SK-N-SH (cell line): Measurements from ENCODE around the gene CLDN6. TPM values are rescaled to one million over a fixed set of nuclear protein-coding genes. Genes with fewer than 3 reads are reported as not detected.
"Not testable (repeated sequence)": the region's sequence is repeated elsewhere in the genome, so short reads cannot be mapped to it uniquely, and the experiment has no call there.

Source experiments
- CTCF ChIA-PET: fragments of 300-600, 350-600 bp; formaldehyde crosslinking; extraction: SDS; loops from one replicate; lab custom pipeline; 2021; lab: Yijun Ruan, JAX
- POLR2A ChIA-PET: fragments of 350-600 bp; sonication (Branson Sonifier 250); formaldehyde crosslinking; extraction: SDS; loops from one replicate; lab custom pipeline; 2020; ENCODE audit warnings: antibody characterized with exemption, inconsistent platforms; lab: Yijun Ruan, JAX
- DNase-seq: peaks from one replicate; pipeline ENCODE4 v3.0.0; 2012
- H2AFZ ChIP-seq: fragments of 200-600 bp; sonication (generic); 2 replicates; pipeline ENCODE4 v1.8.1; 2016; ENCODE audit warnings: antibody characterized with exemption, mild to moderate bottlenecking, low read depth
- H3F3A ChIP-seq: fragments of 200-600 bp; sonication (generic); replicated peaks from 2 replicates; pipeline ENCODE3; 2016; ENCODE audit warnings: antibody characterized with exemption, mild to moderate bottlenecking; ENCODE audit not compliant: insufficient read depth
- H3K27ac ChIP-seq, 2 experiments: fragments of 200-500 bp in 1 of 2; fragments of 200-600 bp in 1 of 2; sonication (Bioruptor generic) in 1 of 2; sonication (generic), shearing (Covaris generic) in 1 of 2; 2 replicates each; pipeline versions ENCODE4 v1.5.1 to v1.6.1; 2014 to 2016; ENCODE audit warnings: low read depth in 2 of 2, inconsistent platforms in 1 of 2, low read length in 1 of 2, mild to moderate bottlenecking in 1 of 2, mixed read lengths in 1 of 2
- H3K27me3 ChIP-seq: fragments of 200-600 bp; sonication (generic), shearing (Covaris generic); 2 replicates; pipeline ENCODE4 v1.6.1; 2016; ENCODE audit warnings: mixed run types; ENCODE audit not compliant: insufficient read depth
- H3K36me3 ChIP-seq, 2 experiments: fragments of 200-500 bp in 1 of 2; fragments of 200-600 bp in 1 of 2; sonication (Bioruptor generic) in 1 of 2; sonication (generic) in 1 of 2; replicated peaks in 1 of 2; 2 replicates each; pipeline versions ENCODE3 to v1.5.1; 2014 to 2016; ENCODE audit warnings: low read length in 1 of 2, mild to moderate bottlenecking in 1 of 2; ENCODE audit not compliant: insufficient read depth in 2 of 2, control insufficient read depth in 1 of 2
- H3K4me1 ChIP-seq, 2 experiments: fragments of 200-500 bp in 1 of 2; fragments of 200-600 bp in 1 of 2; sonication (Bioruptor generic) in 1 of 2; sonication (generic), shearing (Covaris generic) in 1 of 2; 2 replicates each; pipeline versions ENCODE4 v1.5.1 to v1.6.1; 2014 to 2016; ENCODE audit warnings: low read depth in 1 of 2, low read length in 1 of 2, mixed run types in 1 of 2; ENCODE audit not compliant: insufficient read depth in 2 of 2, control insufficient read depth in 1 of 2
- H3K4me2 ChIP-seq: fragments of 200-600 bp; sonication (generic), shearing (Covaris generic); 2 replicates; pipeline ENCODE4 v1.6.1; 2017; ENCODE audit warnings: mixed run types
- H3K4me3 ChIP-seq, 2 experiments: fragments of 200-500 bp in 1 of 2; fragments of 200-600 bp in 1 of 2; sonication (Bioruptor generic) in 1 of 2; sonication (generic), shearing (Covaris generic) in 1 of 2; 2 replicates each; pipeline versions ENCODE4 v1.5.1 to v1.8.1; 2014 to 2016; ENCODE audit warnings: low read depth in 2 of 2, inconsistent platforms in 1 of 2, low read length in 1 of 2, mild to moderate bottlenecking in 1 of 2, mixed read lengths in 1 of 2, moderate library complexity in 1 of 2
- H3K79me2 ChIP-seq: fragments of 200-600 bp; sonication (generic); 2 replicates; pipeline ENCODE4 v1.8.1; 2017; ENCODE audit warnings: mild to moderate bottlenecking; ENCODE audit not compliant: insufficient read depth
- H3K9ac ChIP-seq: fragments of 200-600 bp; sonication (generic); 2 replicates; pipeline ENCODE4 v1.6.1; 2017; ENCODE audit warnings: mixed run types
- H3K9me2 ChIP-seq: fragments of 200-600 bp; sonication (generic); 2 replicates; pipeline ENCODE4 v1.6.1; 2017; ENCODE audit warnings: mixed run types
- H3K9me3 ChIP-seq: fragments of 200-600 bp; sonication (generic); 2 replicates; pipeline ENCODE4 v1.6.1; 2017; ENCODE audit warnings: mixed run types, mild to moderate bottlenecking, moderate library complexity
- H4K20me1 ChIP-seq: fragments of 200-600 bp; sonication (generic); 2 replicates; pipeline ENCODE4 v1.6.1; 2017; ENCODE audit warnings: mild to moderate bottlenecking, mixed run types; ENCODE audit not compliant: insufficient read depth
- CHD2 ChIP-seq: fragments of 150-350 bp; IDR thresholded peaks from 2 replicates; pipeline ENCODE4 v1.6.1; 2018; ENCODE audit warnings: low read length; ENCODE audit not compliant: partially characterized antibody
- FOSL2 ChIP-seq: IDR thresholded peaks from 2 replicates; pipeline ENCODE4 v1.4.0; 2012; ENCODE audit warnings: low read depth, mild to moderate bottlenecking, moderate library complexity, borderline replicate concordance
- FOXJ3 ChIP-seq: sonication (generic); formaldehyde crosslinking; IDR thresholded peaks from 2 replicates; pipeline ENCODE4 v1.5.1; 2020; ENCODE audit warnings: mild to moderate bottlenecking, missing genetic modification reagents
- FOXM1 ChIP-seq: IDR thresholded peaks from 2 replicates; pipeline ENCODE4 v1.4.0; 2012; ENCODE audit warnings: low read depth, mild to moderate bottlenecking
- GATA2 ChIP-seq: sonication (generic); formaldehyde crosslinking; IDR thresholded peaks from 2 replicates; pipeline ENCODE4 v1.5.0; 2020; ENCODE audit warnings: mild to moderate bottlenecking, missing genetic modification reagents
- JUND ChIP-seq: IDR thresholded peaks from 2 replicates; pipeline ENCODE4 v1.4.0; 2012
- MAX ChIP-seq: IDR thresholded peaks from 2 replicates; pipeline ENCODE4 v1.4.0; 2012; ENCODE audit warnings: low read depth
- MEF2A ChIP-seq: IDR thresholded peaks from 2 replicates; pipeline ENCODE4 v1.4.0; 2012; ENCODE audit warnings: low read depth, borderline replicate concordance
- NFIC ChIP-seq: IDR thresholded peaks from 2 replicates; pipeline ENCODE4 v1.4.0; 2012; ENCODE audit warnings: borderline replicate concordance
- PBX3 ChIP-seq: IDR thresholded peaks from 2 replicates; pipeline ENCODE4; 2012
- POLR2AphosphoS5 ChIP-seq: IDR thresholded peaks from 2 replicates; pipeline ENCODE4 v1.6.1; 2012; ENCODE audit warnings: low read depth, low read length
- RCOR1 ChIP-seq: fragments of 150-350 bp; IDR thresholded peaks from 2 replicates; pipeline ENCODE4 v1.6.1; 2017; ENCODE audit warnings: antibody characterized with exemption, low read length
- SIN3A ChIP-seq: IDR thresholded peaks from 2 replicates; pipeline ENCODE4 v1.6.1; 2012; ENCODE audit warnings: low read depth, mild to moderate bottlenecking, low read length, moderate library complexity, borderline replicate concordance
- SMC3 ChIP-seq: IDR thresholded peaks from 2 replicates; pipeline ENCODE4 v1.6.1; 2012; ENCODE audit warnings: low read depth, low read length, improper control_type of control experiment
- TAF1 ChIP-seq: IDR thresholded peaks from 2 replicates; pipeline ENCODE4 v1.6.1; 2012; ENCODE audit warnings: low read depth, mild to moderate bottlenecking, low read length, moderate library complexity, borderline replicate concordance
- TEAD4 ChIP-seq: IDR thresholded peaks from 2 replicates; pipeline ENCODE4 v1.4.0; 2012; ENCODE audit warnings: mild to moderate bottlenecking, borderline replicate concordance; ENCODE audit not compliant: insufficient read depth
- YY1 ChIP-seq: IDR thresholded peaks from 2 replicates; pipeline ENCODE4 v1.4.0; 2012; ENCODE audit warnings: low read depth, mild to moderate bottlenecking
- WGBS: methylation state at CpG from one replicate; pipeline ENCODE4 v1.1.6; 2017; ENCODE audit warnings: low lambda C conversion rate; 5-methylcytosine and 5-hydroxymethylcytosine counted together
- polyA plus RNA-seq, 3 experiments: library from polyadenylated mRNA; depleted of rRNA; stranded (reverse); fragments of >200 nt; gene quantifications; 2 replicates each; pipeline ENCODE4 v1.2.3, GENCODE V29; 2012
- TF ChIP-seq, protein P1 (sequence below): fragments of 200-600 bp; sonication (generic); IDR thresholded peaks from 2 replicates; pipeline ENCODE4 v1.6.1; 2017; ENCODE audit warnings: antibody characterized with exemption, mild to moderate bottlenecking, moderate library complexity
- TF ChIP-seq, protein P2 (sequence below): IDR thresholded peaks from 2 replicates; pipeline ENCODE4 v1.6.1; 2012; ENCODE audit warnings: mild to moderate bottlenecking, low read depth, low read length, moderate library complexity

The CLDN6 gene
- polyA plus RNA-seq, 1 of the 3 experiments (the other 2 are of a cell fraction), result 0.20 TPM

- CTCF ChIA-PET, result interaction anchor here (0.6 to 1.3 kb wide), 6 partner anchors 21 to 106 kb away, joined by 3 to 4 read pairs (median 3); no protein-coding TSS in a partner anchor
- Histone ChIP-seq H3K27me3 (no peaks in the 10 kb centered on the region), H4K20me1 (no peaks in the 10 kb centered on the region), H3F3A (no peaks in the 10 kb centered on the region), H3K9me3 (no peaks in the 10 kb centered on the region), H3K79me2 (no peaks in the 10 kb centered on the region), H3K4me3 (no peak overlapping the region), H3K9me2 (no peaks in the 10 kb centered on the region), H3K9ac (no peak overlapping the region), H3K36me3 (no peaks in the 10 kb centered on the region), H2AFZ (no peak overlapping the region), H3K27ac (no peak overlapping the region), H3K4me1 (peaks cover 0 to 12% of the 10 kb centered on the region in 2 experiments; a peak in 1 of 4 replicates), H3K4me2 (no peak overlapping the region)
- no peak for TF ChIP-seq PBX3
- no peak for TF ChIP-seq YY1
- no peak for TF ChIP-seq SMC3
- no peak for TF ChIP-seq MAX
- no peak for TF ChIP-seq CHD2
- no peak for TF ChIP-seq FOXM1
- TF ChIP-seq, protein P1, sequence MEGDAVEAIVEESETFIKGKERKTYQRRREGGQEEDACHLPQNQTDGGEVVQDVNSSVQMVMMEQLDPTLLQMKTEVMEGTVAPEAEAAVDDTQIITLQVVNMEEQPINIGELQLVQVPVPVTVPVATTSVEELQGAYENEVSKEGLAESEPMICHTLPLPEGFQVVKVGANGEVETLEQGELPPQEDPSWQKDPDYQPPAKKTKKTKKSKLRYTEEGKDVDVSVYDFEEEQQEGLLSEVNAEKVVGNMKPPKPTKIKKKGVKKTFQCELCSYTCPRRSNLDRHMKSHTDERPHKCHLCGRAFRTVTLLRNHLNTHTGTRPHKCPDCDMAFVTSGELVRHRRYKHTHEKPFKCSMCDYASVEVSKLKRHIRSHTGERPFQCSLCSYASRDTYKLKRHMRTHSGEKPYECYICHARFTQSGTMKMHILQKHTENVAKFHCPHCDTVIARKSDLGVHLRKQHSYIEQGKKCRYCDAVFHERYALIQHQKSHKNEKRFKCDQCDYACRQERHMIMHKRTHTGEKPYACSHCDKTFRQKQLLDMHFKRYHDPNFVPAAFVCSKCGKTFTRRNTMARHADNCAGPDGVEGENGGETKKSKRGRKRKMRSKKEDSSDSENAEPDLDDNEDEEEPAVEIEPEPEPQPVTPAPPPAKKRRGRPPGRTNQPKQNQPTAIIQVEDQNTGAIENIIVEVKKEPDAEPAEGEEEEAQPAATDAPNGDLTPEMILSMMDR, result no peak
- TF ChIP-seq TAF1, result no peak
- TF ChIP-seq FOXJ3 (CRISPR knock-in tag), result no peak
- no peak for TF ChIP-seq SIN3A
- no peak for TF ChIP-seq GATA2
- no peak for TF ChIP-seq MEF2A
- TF ChIP-seq RCOR1, result no peak
- TF ChIP-seq, protein P2, sequence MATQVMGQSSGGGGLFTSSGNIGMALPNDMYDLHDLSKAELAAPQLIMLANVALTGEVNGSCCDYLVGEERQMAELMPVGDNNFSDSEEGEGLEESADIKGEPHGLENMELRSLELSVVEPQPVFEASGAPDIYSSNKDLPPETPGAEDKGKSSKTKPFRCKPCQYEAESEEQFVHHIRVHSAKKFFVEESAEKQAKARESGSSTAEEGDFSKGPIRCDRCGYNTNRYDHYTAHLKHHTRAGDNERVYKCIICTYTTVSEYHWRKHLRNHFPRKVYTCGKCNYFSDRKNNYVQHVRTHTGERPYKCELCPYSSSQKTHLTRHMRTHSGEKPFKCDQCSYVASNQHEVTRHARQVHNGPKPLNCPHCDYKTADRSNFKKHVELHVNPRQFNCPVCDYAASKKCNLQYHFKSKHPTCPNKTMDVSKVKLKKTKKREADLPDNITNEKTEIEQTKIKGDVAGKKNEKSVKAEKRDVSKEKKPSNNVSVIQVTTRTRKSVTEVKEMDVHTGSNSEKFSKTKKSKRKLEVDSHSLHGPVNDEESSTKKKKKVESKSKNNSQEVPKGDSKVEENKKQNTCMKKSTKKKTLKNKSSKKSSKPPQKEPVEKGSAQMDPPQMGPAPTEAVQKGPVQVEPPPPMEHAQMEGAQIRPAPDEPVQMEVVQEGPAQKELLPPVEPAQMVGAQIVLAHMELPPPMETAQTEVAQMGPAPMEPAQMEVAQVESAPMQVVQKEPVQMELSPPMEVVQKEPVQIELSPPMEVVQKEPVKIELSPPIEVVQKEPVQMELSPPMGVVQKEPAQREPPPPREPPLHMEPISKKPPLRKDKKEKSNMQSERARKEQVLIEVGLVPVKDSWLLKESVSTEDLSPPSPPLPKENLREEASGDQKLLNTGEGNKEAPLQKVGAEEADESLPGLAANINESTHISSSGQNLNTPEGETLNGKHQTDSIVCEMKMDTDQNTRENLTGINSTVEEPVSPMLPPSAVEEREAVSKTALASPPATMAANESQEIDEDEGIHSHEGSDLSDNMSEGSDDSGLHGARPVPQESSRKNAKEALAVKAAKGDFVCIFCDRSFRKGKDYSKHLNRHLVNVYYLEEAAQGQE, result no peak
- TF ChIP-seq FOSL2, result no peak
- TF ChIP-seq TEAD4, result no peak
- no peak for TF ChIP-seq NFIC
- no peak for TF ChIP-seq POLR2AphosphoS5
- TF ChIP-seq JUND, result no peak
- WGBS, result 92% methylated on average over 17 of the region's 19 CpGs
- no peak for DNase-seq
- POLR2A ChIA-PET, result no interaction called here
Measured at GRCh38 chr16:3056336-3057180, 38.6 kb upstream of the CLDN6 start.

DNA sequence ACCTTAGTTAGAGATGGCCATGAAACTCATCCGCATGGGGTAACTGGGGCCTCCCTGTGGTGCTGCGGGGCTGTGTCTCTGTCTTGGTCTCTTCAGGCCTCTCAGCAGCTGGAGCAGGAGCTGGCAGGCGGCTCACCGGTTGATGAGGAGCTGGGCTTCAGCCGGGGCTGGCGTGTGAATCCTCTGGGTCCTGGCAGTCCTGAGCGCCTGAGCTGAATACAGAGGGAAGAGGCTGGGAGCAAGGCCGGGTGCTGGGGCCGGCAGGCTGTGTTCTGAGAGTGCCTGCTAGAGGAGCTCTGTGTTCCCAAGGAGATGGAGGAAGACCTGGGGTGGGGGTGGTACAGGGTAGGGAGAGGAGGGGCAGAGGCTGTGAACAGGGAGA, 37.7 kb upstream of the CLDN6 start:
- peaks cover 0 to 12% of the 10 kb centered on the region in 2 experiments; a peak in 1 of 4 replicates for H3K4me1 ChIP-seq
- POLR2A ChIA-PET, H4K20me1 ChIP-seq, H3K9me3 ChIP-seq, H3K79me2 ChIP-seq, H3K9ac ChIP-seq, H2AFZ ChIP-seq, H3K36me3 ChIP-seq, H3F3A ChIP-seq, H3K9me2 ChIP-seq, DNase-seq, H3K4me2 ChIP-seq, H3K27ac ChIP-seq, H3K27me3 ChIP-seq, H3K4me3 ChIP-seq: not testable (repeated sequence)
- WGBS, result 96% methylated on average over 7 of the region's 9 CpGs
- CTCF ChIA-PET, result interaction anchor here (1.0 to 1.2 kb wide), 4 partner anchors 21 to 74 kb away, joined by 3 to 4 read pairs (median 4); no protein-coding TSS in a partner anchor
